Bronchus fibroblast of lung (primary cell): Measurements from ENCODE around the gene USP9X. TPM values are rescaled to one million over a fixed set of nuclear protein-coding genes. Genes with fewer than 3 reads are reported as not detected.

Experiments used
- total RNA-seq: library from RNA; depleted of rRNA; stranded (reverse); fragments of >200 nt; gene quantifications from 2 replicates; pipeline ENCODE4 v1.2.3, GENCODE V29; 2015

The USP9X gene, protein sequence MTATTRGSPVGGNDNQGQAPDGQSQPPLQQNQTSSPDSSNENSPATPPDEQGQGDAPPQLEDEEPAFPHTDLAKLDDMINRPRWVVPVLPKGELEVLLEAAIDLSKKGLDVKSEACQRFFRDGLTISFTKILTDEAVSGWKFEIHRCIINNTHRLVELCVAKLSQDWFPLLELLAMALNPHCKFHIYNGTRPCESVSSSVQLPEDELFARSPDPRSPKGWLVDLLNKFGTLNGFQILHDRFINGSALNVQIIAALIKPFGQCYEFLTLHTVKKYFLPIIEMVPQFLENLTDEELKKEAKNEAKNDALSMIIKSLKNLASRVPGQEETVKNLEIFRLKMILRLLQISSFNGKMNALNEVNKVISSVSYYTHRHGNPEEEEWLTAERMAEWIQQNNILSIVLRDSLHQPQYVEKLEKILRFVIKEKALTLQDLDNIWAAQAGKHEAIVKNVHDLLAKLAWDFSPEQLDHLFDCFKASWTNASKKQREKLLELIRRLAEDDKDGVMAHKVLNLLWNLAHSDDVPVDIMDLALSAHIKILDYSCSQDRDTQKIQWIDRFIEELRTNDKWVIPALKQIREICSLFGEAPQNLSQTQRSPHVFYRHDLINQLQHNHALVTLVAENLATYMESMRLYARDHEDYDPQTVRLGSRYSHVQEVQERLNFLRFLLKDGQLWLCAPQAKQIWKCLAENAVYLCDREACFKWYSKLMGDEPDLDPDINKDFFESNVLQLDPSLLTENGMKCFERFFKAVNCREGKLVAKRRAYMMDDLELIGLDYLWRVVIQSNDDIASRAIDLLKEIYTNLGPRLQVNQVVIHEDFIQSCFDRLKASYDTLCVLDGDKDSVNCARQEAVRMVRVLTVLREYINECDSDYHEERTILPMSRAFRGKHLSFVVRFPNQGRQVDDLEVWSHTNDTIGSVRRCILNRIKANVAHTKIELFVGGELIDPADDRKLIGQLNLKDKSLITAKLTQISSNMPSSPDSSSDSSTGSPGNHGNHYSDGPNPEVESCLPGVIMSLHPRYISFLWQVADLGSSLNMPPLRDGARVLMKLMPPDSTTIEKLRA (N-terminal part only)
- 26.6 and 27.9 TPM in 2 replicates for total RNA-seq

GRCh38 chrX:41084893-41085511 is at the start of gene USP9X:
USP9X (plus strand) TSS chrX:41085445; CDS start chrX:41123629, 38,184 bp downstream.

Other genes with a start within 250 kb of the USP9X start
- 72.8 and 77.5 TPM in 2 replicates for gene DDX3X, start 248.7 kb downstream of the USP9X start, total RNA-seq